Breast epithelium (tissue), 4 donors: ENCODE results near the gene LYZ. TPM values are rescaled to one million over a fixed set of nuclear protein-coding genes. Genes with fewer than 3 reads are reported as not detected.

Experiments used
- DNase-seq, 2 donors: peaks; one replicate each; pipeline ENCODE4 v3.0.0-alpha.2; 2019; ENCODE audit warnings: low spot score in 2 of 2
- H3K27ac ChIP-seq, 2 donors: fragments of 200-600 bp; sonication (generic) in 1 of 2; one replicate each; pipeline ENCODE4 v1.5.1; 2016 to 2019; ENCODE audit warnings: mild to moderate bottlenecking in 1 of 2
- H3K27me3 ChIP-seq, 2 donors: fragments of 200-600 bp; sonication (generic) in 1 of 2; one replicate each; pipeline versions ENCODE4 v1.5.1 to v1.6.0; 2017 to 2019; ENCODE audit warnings: control low read depth in 1 of 2, mild to moderate bottlenecking in 1 of 2
- H3K36me3 ChIP-seq: fragments of 200-600 bp; one replicate; pipeline ENCODE4 v1.5.1; 2019
- H3K4me1 ChIP-seq, 2 donors: fragments of 200-600 bp; sonication (generic); one replicate each; pipeline ENCODE4 v1.5.1; 2016 to 2019; ENCODE audit warnings: control low read depth in 1 of 2
- H3K4me3 ChIP-seq, 3 donors: fragments of 200-600 bp; sonication (generic); 1 replicate in 2 of 3; 2 replicates in 1 of 3; pipeline ENCODE4 v1.5.1; 2016 to 2019; ENCODE audit warnings: mild to moderate bottlenecking in 3 of 3, moderate library complexity in 2 of 3
- H3K9me3 ChIP-seq, 2 donors: fragments of 200-600 bp; sonication (generic) in 1 of 2; one replicate each; pipeline ENCODE4 v1.5.1; 2016 to 2019; ENCODE audit warnings: control low read depth in 1 of 2
- POLR2A ChIP-seq: fragments of 450-650 bp; IDR thresholded peaks from one replicate; pipeline ENCODE4 v1.6.1; 2016; ENCODE audit warnings: antibody characterized with exemption, mild to moderate bottlenecking, moderate library complexity
- POLR2AphosphoS5 ChIP-seq, 3 donors: sonication (generic); formaldehyde crosslinking; IDR thresholded peaks; one replicate each; pipeline ENCODE4 v1.6.1; 2017; ENCODE audit warnings: antibody characterized with exemption in 3 of 3
- intact Hi-C: fragments of 100-400 bp; cut with DNase I; formaldehyde crosslinking; loops from one replicate; pipeline ENCODE4 v1.15.1; 2023; ENCODE audit warnings: low total_unique reads
- total RNA-seq, 3 donors: library from RNA; depleted of rRNA; stranded (reverse); fragments of >200 nt; gene quantifications; one replicate each; pipeline ENCODE4 v1.1.0, GENCODE V29; 2016
- TF ChIP-seq, protein P1 (sequence below), 3 donors: fragments of 450-650 bp; IDR thresholded peaks; one replicate each; pipeline ENCODE4 v1.5.1; 2016 to 2017; ENCODE audit warnings: antibody characterized with exemption in 3 of 3, mild to moderate bottlenecking in 3 of 3, moderate library complexity in 3 of 3

Gene LYZ
- total RNA-seq, 3 donors from 2014 or later, result 13.4 to 99.9 (median 57.1) TPM

DNA sequence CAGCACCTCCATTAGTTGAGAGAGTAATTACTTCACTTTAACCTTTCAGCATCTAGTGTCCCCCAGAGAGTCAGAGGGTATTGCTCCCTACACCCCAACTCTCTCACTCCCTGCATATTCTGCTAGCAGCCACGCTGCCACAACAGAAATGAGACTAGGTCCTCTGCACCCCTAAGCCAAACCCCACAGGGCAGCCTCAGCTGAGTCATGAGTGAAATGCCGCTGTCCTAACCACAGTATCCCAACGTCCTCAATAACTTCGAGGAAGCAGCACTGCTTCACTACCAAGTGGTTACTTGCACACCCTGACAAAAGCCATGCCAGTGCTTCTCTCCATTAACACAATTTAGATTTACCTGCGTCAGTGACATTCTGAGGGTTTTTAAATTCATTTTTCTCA is 6.9 kb upstream of the LYZ start:
- Histone ChIP-seq H3K4me1 (no peaks in the 10 kb centered on the region), H3K27ac (no peak overlapping the region), H3K36me3 (no peaks in the 10 kb centered on the region), H3K27me3 (no peaks in the 10 kb centered on the region), H3K4me3 (no peak overlapping the region), H3K9me3 (no peaks in the 10 kb centered on the region)
- TF ChIP-seq POLR2AphosphoS5 (IDR thresholded peaks at IDR 0.05), result no peak
- TF ChIP-seq, protein P1, sequence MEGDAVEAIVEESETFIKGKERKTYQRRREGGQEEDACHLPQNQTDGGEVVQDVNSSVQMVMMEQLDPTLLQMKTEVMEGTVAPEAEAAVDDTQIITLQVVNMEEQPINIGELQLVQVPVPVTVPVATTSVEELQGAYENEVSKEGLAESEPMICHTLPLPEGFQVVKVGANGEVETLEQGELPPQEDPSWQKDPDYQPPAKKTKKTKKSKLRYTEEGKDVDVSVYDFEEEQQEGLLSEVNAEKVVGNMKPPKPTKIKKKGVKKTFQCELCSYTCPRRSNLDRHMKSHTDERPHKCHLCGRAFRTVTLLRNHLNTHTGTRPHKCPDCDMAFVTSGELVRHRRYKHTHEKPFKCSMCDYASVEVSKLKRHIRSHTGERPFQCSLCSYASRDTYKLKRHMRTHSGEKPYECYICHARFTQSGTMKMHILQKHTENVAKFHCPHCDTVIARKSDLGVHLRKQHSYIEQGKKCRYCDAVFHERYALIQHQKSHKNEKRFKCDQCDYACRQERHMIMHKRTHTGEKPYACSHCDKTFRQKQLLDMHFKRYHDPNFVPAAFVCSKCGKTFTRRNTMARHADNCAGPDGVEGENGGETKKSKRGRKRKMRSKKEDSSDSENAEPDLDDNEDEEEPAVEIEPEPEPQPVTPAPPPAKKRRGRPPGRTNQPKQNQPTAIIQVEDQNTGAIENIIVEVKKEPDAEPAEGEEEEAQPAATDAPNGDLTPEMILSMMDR (IDR thresholded peaks at IDR 0.05), result no peak
- TF ChIP-seq POLR2A, result no peak
- intact Hi-C loops, result no loop called here
- no peak for DNase-seq

DNA sequence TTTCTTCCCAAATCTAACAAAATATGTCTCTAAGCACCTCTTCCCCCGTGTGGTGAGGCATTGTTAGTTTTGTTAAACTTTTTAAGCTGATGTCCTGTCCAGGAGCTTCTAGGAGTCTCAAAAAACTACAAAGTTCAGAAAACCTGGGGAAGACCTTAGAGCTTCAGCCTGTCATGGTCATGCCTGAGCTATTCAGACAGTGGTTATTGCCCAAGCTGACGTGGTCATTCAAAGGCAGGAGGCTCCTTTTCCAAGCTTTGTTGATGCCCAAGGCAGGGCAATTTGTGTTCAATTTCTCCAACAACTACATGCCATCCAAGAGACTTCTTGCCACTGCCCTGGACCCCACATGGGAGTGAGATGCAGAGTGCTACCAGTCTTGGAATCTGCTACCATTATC is 5.8 kb upstream of the LYZ start:
- Histone ChIP-seq H3K36me3 (no peaks in the 10 kb centered on the region), H3K27me3 (no peaks in the 10 kb centered on the region), H3K27ac (no peak overlapping the region), H3K4me3 (no peak overlapping the region), H3K9me3 (no peaks in the 10 kb centered on the region), H3K4me1 (no peaks in the 10 kb centered on the region)
- TF ChIP-seq, protein P1 (IDR thresholded peaks at IDR 0.05), result no peak
- TF ChIP-seq POLR2AphosphoS5 (IDR thresholded peaks at IDR 0.05) (no peak), POLR2A (no peak)
- intact Hi-C loops, result no loop called here
- DNase-seq, result no peak

DNA sequence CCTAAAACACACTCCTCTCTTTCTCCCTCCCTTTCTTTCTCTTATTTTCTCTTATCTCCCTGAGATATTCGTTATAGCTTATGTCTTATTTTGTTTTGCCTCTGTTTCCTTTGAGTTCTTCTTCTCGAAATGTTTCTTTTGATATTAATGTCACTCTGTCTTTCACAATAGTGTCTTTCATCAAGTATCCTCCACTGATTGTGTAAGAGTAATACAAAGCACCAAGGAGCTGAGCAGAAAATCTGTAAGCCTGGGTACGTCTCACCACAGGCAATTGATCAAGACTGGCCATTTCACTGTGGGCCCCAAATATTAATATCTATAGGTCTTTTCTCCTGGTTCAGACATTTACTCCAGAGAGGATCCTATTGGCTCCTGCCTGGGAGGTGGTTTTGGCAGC is 4.8 kb upstream of the LYZ start:
- Histone ChIP-seq H3K4me1 (no peaks in the 10 kb centered on the region), H3K27me3 (no peaks in the 10 kb centered on the region), H3K27ac (no peak overlapping the region), H3K36me3 (no peaks in the 10 kb centered on the region), H3K4me3 (no peak overlapping the region), H3K9me3 (no peaks in the 10 kb centered on the region)
- no peak for TF ChIP-seq POLR2A
- intact Hi-C loops, result no loop called here
- DNase-seq, result no peak

DNA sequence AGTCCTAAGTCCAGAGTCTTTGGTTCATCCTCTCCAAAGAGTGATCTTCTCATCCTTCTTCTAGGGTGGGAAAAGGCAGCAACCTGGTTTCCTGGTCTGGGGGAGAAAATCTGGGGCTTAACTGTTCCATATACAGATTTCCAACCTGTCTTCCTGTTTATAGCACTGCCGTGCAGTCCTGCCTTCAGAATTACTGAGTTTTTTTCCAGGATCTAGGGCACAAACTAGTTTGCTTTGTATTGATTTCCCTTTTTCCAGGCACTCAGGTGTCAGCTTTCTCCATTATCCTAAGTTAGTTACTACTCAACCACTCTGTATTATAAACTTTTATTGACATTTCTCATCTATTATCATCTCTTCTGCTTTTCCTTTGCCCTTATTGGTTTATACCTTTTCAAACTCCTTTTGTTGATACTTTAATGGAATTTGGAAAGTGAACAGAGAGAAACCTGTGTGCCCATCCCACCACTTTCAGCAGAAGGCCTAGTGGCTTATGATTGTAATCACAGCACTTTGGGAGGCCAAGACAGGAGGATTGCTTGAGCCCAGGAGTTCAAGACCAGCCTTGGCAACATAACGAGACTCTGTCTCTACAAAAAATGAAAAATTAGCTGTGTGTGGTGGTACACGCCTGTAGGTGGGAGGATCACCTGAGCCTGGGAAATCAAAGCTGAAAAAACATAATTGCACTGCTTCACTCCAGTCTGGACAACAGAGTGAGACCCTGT is 4.1 kb upstream of the LYZ start:
- DNase-seq, result no peak
- TF ChIP-seq POLR2AphosphoS5 (IDR thresholded peaks at IDR 0.05), result no peak
- no peak for TF ChIP-seq POLR2A
- TF ChIP-seq, protein P1 (IDR thresholded peaks at IDR 0.05), result no peak
- Histone ChIP-seq H3K36me3 (no peaks in the 10 kb centered on the region), H3K9me3 (no peaks in the 10 kb centered on the region), H3K27me3 (no peaks in the 10 kb centered on the region), H3K4me3 (no peak overlapping the region), H3K4me1 (no peaks in the 10 kb centered on the region), H3K27ac (no peak overlapping the region)
- intact Hi-C loops, result no loop called here

DNA sequence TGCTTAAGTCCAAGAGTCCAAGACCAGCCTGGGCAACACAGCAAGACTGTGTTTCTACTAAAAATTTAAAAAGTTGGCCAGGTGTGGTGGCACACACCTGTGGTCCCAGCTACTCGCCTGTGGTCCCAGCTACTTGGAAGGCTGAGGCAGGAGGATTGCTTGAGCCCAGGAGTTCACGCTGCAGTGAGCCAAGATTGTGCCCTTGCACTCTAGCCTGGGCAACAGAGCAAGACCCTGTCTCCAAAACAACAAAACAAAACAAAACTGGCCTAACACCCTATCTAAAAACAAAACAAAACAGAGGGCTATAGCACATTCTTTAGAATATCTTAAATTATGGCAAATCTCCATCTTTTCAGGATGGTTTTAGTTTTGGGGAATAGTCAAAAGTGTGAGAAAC is 3.1 kb upstream of the LYZ start:
- no peaks in the 10 kb centered on the region for H3K27me3 ChIP-seq
- H3K4me3 ChIP-seq, result no peak overlapping the region
- no peaks in the 10 kb centered on the region for H3K36me3 ChIP-seq
- H3K9me3 ChIP-seq, result no peaks in the 10 kb centered on the region
- no peak for DNase-seq
- H3K4me1 ChIP-seq, result no peaks in the 10 kb centered on the region
- H3K27ac ChIP-seq, result no peak overlapping the region
- intact Hi-C loops, result no loop called here
- TF ChIP-seq, protein P1 (IDR thresholded peaks at IDR 0.05), result no peak
- TF ChIP-seq POLR2A (no peak), POLR2AphosphoS5 (IDR thresholded peaks at IDR 0.05) (no peak)

DNA sequence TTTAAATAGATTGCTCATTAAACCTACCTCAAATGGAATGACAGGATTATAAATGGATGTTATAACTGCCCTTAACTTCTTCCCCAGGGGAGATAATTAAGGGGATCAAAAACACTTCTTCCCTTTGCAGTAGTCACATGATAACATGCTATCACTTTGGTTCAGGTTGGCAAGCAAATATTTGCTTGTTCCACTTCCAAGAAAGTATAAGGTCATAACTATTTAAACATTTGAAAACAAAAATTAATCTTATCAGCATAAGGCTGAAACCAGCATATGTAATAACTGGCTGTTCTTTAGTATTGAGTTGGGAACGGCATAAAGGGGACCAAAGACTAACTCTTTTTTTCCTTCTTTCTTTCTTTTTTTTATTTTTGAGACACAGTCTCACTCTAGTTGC is 2.4 kb upstream of the LYZ start:
- TF ChIP-seq POLR2AphosphoS5 (IDR thresholded peaks at IDR 0.05), result no peak
- no peak for TF ChIP-seq POLR2A
- TF ChIP-seq, protein P1 (IDR thresholded peaks at IDR 0.05), result no peak
- no peaks in the 10 kb centered on the region for H3K9me3 ChIP-seq
- DNase-seq, result no peak
- no peak overlapping the region for H3K4me3 ChIP-seq
- no peaks in the 10 kb centered on the region for H3K36me3 ChIP-seq
- intact Hi-C loops, result no loop called here
- H3K27me3 ChIP-seq, result no peaks in the 10 kb centered on the region
- no peak overlapping the region for H3K27ac ChIP-seq
- no peaks in the 10 kb centered on the region for H3K4me1 ChIP-seq
